ENCODE results near the gene DLG1.

DLG1 gene

DNA sequence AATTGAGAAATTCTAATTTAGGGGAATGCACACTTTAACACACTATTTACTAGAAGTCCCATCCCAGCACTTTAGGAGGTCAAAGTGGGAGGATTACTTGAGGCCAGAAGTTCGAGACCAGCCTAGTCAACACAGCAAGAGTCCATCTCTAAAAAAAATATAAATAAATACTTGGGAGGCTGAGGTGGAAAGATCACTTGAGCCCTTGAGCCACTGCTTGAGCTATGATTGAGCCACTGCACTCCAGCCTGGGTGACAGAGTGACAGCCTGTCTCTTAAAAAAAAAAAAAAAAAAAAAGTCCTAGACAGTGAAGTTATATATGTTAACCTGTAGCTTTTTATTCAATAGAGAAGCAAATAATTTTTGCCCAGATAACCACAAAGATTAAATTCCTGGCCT, 69.2 kb downstream of the DLG1 start:
- H3K9me3 ChIP-seq = no peaks in the 10 kb centered on the region
- H3K4me1 ChIP-seq (ENCODE audit: control insufficient read depth in 1 of 2, insufficient read depth in 1 of 2, low read depth in 1 of 2, low read length in 1 of 2) = no peaks in the 10 kb centered on the region
- TF ChIP-seq CTCF (IDR thresholded peaks at IDR 0.05) = no peak
- H3K36me3 ChIP-seq = no peaks in the 10 kb centered on the region
- H3K27ac ChIP-seq = no peak overlapping the region
- no peak overlapping the region for H3K4me3 ChIP-seq (ENCODE audit: low read depth in 1 of 2, low read length in 1 of 2)
- no peaks in the 10 kb centered on the region for H3K27me3 ChIP-seq

DNA sequence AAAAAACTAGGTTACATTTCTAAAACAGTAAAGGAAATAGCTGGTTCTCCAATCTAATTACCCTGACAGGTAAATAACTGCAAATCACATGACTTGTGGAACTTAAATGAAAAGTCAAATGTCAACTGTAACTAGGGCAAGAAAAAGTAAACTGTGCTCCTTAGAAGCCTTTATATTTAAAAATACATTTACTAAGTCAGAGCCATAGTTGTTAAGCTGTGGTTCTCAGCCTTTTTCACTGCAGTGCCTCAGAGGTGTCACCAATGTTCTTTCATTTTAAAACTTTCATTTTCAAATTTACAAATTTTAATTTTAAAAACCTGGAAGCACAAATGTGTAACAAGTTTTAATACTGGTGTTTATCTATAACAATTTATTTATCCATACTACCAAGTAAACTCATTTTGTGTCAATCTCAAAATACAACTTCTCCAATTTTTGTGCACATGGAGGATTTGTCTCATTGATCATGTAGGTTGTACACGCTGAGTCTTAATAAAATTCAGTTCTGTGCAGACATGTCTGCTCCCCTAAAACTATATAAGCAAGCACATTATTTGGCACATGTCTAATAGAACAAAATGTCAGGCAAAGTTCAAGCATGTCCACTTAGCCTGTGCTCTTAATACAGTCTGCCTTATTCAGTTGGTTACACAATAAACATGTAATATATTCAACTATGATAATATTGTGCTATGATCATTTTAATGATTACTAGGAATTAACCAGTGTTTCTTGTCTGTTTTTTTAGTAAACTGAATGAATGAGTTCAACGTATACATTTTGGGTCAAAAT, 70.4 kb downstream of the DLG1 start:
- TF ChIP-seq CTCF (IDR thresholded peaks at IDR 0.05) = no peak
- Histone ChIP-seq H3K27ac (no peak overlapping the region), H3K4me3 (ENCODE audit: low read depth in 1 of 2, low read length in 1 of 2) (no peak overlapping the region), H3K36me3 (no peaks in the 10 kb centered on the region), H3K4me1 (ENCODE audit: control insufficient read depth in 1 of 2, insufficient read depth in 1 of 2, low read depth in 1 of 2, low read length in 1 of 2) (no peaks in the 10 kb centered on the region), H3K27me3 (no peaks in the 10 kb centered on the region), H3K9me3 (no peaks in the 10 kb centered on the region)

GRCh38 chr3:197226179-197226578, 72.2 kb downstream of the DLG1 start:
- Histone ChIP-seq H3K36me3 (no peaks in the 10 kb centered on the region), H3K27ac (no peak overlapping the region), H3K27me3 (no peaks in the 10 kb centered on the region), H3K9me3 (no peaks in the 10 kb centered on the region), H3K4me3 (ENCODE audit: low read depth in 1 of 2, low read length in 1 of 2) (no peak overlapping the region), H3K4me1 (ENCODE audit: control insufficient read depth in 1 of 2, insufficient read depth in 1 of 2, low read depth in 1 of 2, low read length in 1 of 2) (peaks cover 0 to 3% of the 10 kb centered on the region in 2 experiments)
- TF ChIP-seq CTCF (IDR thresholded peaks at IDR 0.05) = no peak

DNA sequence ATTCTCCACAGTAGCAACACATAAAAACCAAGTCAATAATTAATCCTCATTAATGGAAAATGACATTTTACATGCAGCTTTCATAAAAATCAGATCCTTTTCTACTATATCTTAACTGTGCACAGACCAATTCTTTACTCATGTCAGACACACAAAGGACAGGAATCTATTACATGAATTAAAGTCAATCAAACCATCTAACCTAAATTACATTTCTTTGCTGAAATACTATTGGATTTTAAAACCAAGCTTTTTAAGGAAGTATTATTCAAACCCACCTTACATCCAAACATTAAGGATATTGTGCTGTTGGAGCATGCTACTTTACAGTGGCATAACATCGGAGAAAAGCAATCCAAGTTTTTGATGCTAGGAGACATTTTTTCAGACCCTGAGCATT, 72.8 kb downstream of the DLG1 start:
- Histone ChIP-seq H3K4me3 (ENCODE audit: low read depth in 1 of 2, low read length in 1 of 2) (no peak overlapping the region), H3K27ac (no peak overlapping the region), H3K9me3 (no peaks in the 10 kb centered on the region), H3K36me3 (no peaks in the 10 kb centered on the region), H3K27me3 (no peaks in the 10 kb centered on the region), H3K4me1 (ENCODE audit: control insufficient read depth in 1 of 2, insufficient read depth in 1 of 2, low read depth in 1 of 2, low read length in 1 of 2) (peaks cover 0 to 3% of the 10 kb centered on the region in 2 experiments)
- TF ChIP-seq CTCF (IDR thresholded peaks at IDR 0.05) = no peak

DNA sequence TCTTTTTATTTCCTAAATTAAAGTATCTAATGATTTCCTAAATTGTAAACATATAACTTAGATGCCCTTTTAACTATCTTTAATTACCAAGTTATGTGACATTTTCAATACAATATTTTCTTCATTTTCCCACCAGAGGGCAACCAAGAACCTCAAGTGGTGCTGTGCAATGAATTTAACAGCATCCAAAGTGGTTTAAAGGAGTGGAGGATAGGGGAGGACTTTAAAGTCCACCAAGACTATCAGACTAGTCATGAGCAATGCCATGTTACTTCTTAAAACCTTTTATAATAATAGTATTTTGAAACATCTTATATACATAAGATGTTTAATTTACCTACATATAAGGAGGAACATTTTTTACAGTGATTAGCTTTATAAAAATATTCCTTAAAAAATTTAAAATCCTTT, 74.4 kb downstream of the DLG1 start:
- Histone ChIP-seq H3K9me3 (no peaks in the 10 kb centered on the region), H3K36me3 (no peaks in the 10 kb centered on the region), H3K4me3 (ENCODE audit: low read depth in 1 of 2, low read length in 1 of 2) (no peak overlapping the region), H3K27me3 (no peaks in the 10 kb centered on the region), H3K4me1 (ENCODE audit: control insufficient read depth in 1 of 2, insufficient read depth in 1 of 2, low read depth in 1 of 2, low read length in 1 of 2) (peaks cover 0 to 3% of the 10 kb centered on the region in 2 experiments), H3K27ac (no peak overlapping the region)
- no peak for TF ChIP-seq CTCF (IDR thresholded peaks at IDR 0.05)
